NCI-H128 (cell line): ENCODE data around the gene LINC00632.

Source experiments
- DNase-seq: peaks from one replicate; lab custom pipeline; 2025; ENCODE audit not compliant: unreplicated experiment; lab: John Stamatoyannopoulos, UW

The LINC00632 gene

DNA sequence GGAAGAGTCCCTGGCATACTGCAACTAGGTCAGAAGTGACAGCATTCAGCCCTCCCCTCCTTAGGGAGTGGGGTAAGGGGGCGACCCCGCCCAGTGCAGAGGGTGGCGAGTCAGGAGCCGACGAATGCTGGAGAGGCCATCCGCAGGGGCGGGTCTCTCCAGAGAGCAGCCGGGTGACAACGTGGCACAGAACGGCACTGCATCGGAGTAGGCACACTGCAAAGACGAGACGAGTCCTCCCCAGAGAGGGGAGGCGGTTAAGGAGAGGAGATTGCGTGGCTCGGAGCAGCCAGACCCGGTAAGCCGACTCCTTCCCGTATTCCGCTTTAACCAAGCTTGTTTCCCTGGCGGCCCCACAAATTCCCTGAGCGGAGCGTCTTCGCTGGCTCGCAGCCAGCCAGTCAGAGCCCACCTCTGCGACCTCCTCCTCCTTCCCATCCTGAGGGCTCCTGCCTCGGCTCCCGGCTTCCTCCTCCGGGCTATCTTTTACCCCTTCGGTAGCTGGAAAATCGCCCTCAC is 54.9 kb downstream of the LINC00632 start:
- DNase-seq = no peak

DNA sequence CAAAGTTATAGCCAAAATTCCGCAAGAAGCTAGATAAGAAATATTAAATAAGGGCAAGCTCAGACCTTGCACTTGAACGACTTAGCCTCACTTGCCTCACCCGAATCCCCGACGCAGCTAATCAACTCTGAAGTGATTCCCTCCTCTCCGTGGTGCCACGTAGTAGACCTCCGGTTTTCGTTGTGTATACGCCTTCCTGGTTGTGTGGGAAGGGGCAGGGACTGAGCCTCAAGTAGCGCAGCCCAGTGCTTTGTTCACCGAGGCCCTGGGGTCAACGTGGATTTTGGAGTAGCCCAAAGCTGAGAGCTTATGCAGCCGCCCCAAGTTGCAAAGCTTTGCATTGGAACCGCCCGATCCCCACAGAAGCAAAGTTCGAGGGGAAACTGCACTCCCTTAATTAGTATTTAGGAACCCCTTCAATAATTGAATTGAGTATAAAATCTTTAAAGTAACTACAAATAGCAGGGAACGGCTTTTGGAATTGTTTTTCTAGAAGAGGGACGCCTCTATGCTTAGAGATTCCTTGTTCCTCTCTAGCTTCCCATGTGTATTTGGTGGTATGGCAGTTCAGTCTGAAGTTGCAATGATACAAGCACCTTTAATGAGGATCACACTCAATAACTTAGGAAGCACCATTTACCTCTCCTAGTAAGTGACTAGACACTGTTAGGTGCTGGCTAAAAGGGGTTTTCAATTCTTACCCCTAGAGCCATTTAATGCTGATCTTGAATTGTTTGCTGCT is 55.7 kb downstream of the LINC00632 start:
- DNase-seq = no peak

DNA sequence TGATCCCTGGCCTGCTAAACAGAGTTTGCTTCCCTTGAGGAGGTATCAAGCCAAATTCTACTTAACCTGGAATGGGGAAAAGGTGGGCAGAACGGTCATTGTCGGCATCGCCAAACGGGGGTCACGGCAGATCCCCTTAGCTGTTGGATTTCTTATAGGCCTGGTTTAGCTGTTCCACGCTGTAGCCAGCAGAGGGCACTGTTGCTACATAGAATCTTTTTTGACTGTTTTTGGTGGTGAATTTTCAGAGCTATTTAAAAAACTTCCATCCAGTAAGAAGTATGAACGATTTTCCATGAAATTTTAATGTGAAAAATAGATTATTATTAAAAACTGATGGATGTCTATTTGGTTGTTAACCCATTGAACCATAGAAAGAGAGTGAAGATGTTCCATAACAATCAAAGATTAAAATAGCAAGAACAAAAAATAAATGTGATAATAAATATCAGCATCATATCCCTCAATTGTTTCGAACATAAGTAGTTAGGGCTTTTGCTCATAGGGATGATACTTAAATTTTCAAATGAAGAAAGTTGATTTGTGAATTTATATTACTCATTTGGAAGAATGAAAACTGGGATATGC is 56.6 kb downstream of the LINC00632 start:
- DNase-seq = no peak

DNA sequence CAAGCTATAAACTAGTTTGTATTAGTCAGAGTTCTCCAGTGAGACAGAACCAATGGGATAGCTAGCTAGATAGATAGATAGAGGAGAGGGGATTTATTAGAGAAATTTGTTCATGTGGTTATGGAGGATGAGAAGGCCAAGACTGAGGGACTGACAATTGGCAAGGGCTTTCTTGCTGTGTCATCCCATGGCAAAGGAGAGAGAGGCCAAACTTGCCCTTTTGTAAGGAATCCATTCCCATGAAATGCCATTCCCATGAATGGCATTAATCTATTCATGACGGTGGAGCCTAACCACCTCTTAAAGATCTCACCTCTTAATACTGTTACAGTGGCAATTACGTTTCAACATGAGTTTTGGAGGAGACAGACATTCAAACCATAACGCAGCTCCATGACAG is 58.1 kb downstream of the LINC00632 start:
- no peak for DNase-seq

DNA sequence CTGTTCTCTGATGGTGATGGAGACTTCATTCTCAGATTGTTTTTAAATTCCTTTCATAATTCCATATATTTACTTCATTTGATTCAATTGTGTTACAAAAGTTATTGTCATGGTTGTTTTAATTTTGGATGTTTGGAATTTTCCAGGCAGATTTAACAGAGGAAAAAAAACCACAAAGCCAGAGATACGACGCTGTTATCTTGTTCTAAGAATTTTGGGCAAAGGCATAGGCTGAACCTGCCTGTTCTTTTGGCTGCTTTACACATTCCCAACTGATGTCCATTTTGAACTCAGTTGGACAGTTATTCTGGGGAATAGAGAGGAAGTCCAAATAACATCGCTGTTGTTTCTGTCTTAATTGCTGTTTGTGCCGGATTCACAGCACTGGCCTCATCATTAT is 65.7 kb downstream of the LINC00632 start:
- DNase-seq = no peak

DNA sequence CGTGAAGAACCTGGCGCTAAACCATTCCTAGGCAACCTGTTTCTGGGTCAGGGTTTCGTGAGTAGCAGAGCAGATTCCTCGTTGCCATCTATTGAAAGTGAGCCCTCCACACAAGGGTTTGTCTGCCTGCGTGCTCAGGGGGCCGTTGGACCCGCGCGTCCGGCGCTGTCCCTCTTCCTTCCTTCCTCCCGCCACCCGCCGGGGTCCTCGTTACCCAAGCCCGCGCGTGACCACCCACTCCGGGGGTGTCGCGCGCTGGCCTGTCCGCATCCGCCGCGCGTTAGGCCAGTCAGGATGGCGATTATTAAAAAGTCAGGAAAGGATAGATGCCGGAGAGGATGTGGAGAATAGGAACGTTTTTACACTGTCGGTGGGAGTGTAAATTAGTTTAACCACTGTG is 66.8 kb downstream of the LINC00632 start:
- no peak for DNase-seq

DNA sequence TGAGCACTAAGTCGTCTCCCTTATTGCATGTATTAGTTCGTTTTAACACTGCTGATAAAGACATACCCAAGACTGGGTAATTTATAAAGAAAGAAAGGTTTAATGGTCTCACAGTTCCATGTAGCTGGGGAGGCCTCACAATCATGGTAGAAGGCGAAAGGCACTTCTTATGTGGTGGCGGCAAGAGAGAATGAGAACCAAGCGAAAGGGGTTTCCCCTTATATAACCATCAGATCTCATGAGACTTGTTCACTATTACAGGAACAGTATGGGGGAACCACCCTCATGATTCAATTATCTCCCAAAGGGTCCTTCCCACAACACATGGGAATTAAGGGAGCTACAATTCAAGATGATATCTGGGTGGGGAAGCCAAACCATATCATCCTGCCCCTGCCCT is 85.1 kb downstream of the LINC00632 start:
- DNase-seq = no peak

DNA sequence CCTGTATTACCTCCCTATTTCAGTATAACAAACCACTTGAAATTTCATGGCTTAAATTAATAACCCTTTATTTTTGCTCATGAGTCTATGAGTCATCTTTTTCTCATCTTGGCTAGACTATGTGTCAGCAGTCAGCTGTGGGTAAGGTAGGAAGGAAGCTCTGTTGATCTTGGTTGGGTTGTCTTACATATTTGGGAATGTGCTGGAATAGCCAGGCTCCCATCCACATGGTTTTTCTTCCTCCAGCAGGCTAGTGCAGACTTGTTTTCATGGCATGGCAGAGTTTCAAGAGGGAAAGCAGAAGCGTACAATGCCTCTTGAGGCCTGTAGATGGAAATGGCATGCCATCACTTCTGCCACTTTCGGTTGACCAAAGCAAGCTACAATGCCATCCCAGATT is 89.7 kb downstream of the LINC00632 start:
- DNase-seq = no peak

DNA sequence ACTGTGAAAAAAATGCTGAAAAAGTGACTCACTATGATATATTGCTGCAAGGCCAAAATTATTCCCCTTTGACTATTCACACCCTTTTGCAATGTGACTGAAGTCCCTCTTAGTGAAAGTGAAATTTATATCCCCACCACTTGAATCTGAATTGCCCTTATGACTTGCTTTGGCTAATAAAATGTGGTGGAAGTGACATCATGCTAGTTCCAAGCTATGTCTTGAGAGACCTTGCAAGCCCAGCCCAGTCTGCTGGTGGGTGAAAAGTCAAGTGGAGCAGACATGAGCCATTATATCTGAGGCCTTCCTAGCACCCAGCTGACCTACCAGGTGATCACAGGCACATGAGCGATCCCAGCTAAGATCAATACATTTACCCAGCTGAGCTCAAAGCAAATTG is 94.7 kb downstream of the LINC00632 start:
- no peak for DNase-seq

DNA sequence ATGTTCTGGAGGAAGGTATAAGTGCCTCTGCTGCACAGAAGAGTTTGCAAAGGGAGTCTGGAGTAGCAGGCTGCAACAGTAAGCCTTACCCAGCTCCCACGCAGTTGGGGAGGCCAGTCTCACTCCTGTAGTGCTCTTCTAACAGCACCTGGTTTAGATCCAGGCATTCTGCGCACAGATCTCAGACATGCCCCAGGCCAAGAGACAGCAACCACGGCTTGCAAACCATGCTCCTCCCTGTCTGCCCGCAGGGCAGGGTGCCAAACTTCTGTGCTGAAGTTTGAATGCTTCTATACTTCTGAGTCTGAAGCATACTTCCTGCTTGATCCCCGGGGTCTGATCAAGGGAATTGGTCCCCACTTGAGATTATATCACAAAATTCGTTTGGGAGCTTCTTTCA is 106.3 kb downstream of the LINC00632 start:
- DNase-seq = no peak

DNA sequence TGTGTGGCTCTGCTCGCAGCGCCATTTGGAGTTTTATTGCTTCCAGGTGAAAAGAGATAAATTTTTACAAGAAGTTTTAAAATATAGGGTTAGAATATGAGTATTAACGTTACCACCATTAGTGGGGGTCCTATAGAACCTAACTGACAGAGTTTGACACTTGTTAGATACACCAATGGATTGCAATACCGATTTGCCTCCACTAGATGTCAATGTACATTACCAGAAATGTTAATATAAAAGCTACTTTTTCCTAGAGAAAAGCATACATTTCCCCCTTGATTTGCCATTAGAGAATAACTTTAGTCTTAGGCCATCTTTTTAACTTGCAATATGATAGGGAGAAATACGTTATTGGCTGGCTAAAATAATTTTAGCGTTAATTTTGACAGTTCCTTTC is 108.4 kb downstream of the LINC00632 start:
- no peak for DNase-seq

DNA sequence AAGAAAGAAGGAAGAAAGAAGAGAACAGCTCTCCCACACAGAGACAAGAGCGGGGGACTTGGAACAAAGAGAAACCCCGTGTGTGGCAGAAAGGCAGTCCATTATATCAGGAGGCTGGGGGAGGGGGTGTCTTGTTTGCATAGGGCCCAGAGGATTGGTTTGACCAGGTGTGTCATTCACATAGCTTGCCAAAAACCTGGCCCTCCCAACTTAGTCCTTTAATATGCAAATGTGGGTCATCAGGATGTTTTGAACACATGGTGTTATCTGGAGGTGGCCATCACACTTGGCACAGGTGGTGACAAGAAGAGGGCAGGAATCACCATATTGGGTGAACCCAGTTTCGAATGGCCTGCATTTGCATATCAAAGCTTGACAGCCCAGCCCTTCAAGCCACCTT is 111.7 kb downstream of the LINC00632 start:
- DNase-seq = no peak

DNA sequence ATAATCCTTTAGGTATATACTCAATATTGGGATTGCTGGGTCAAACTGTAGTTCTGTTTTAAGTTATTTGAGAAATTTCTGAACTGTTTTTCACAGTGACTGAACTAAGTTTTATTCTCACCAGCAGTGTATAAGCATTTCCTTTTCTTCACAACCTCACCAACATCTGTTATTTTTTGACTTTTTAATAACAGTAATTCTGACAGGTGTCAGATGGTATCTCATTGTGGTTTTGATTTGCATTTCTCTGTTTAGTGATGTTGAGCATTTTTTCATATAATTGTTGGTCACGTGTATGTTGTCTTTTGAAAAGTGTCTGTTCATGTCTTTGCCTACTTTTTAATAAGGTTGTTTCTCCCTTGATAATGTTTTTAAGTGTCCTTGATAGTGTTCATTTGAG is 112.6 kb downstream of the LINC00632 start:
- DNase-seq = no peak

DNA sequence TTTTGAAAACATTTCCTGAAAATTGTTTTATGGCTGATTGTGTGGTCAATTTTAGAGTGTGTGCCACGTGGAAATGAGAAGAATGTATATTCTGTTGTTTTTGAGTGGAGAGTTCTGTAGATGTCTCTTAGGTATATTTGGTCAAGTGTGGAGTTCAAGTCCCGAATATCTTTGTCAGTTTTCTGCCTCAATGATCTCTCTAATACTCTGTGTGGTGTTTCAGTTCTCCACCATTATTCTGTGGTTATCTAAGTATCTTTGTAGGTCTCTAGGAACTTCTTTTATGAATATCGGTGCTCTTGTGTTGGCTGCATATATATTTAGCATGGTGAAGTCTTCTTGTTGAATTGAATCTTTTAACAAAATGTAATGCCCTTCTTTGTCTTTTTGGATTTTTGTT is 113.3 kb downstream of the LINC00632 start:
- no peak for DNase-seq

DNA sequence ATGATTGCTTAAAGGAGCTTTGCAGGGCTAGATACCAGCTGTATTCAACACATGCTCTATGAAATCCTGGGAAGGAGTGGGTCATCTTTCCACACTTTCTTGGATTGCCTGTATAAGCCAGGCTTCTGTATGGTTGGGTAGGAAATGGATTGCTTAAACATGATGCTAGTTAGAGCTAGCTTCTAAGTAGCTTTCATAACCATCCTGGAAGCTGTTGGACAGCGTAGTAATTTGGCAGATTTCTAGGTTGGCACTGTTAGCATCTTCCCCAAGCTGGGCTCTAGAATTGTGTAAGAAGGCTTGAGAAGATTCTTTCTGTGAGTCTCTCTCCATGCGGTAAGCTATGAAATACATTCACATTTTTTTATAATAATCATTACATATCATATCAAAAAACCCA is 127.3 kb downstream of the LINC00632 start:
- DNase-seq = no peak
